ENCODE data around the gene SHC2.

The SHC2 gene, protein sequence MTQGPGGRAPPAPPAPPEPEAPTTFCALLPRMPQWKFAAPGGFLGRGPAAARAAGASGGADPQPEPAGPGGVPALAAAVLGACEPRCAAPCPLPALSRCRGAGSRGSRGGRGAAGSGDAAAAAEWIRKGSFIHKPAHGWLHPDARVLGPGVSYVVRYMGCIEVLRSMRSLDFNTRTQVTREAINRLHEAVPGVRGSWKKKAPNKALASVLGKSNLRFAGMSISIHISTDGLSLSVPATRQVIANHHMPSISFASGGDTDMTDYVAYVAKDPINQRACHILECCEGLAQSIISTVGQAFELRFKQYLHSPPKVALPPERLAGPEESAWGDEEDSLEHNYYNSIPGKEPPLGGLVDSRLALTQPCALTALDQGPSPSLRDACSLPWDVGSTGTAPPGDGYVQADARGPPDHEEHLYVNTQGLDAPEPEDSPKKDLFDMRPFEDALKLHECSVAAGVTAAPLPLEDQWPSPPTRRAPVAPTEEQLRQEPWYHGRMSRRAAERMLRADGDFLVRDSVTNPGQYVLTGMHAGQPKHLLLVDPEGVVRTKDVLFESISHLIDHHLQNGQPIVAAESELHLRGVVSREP

DNA sequence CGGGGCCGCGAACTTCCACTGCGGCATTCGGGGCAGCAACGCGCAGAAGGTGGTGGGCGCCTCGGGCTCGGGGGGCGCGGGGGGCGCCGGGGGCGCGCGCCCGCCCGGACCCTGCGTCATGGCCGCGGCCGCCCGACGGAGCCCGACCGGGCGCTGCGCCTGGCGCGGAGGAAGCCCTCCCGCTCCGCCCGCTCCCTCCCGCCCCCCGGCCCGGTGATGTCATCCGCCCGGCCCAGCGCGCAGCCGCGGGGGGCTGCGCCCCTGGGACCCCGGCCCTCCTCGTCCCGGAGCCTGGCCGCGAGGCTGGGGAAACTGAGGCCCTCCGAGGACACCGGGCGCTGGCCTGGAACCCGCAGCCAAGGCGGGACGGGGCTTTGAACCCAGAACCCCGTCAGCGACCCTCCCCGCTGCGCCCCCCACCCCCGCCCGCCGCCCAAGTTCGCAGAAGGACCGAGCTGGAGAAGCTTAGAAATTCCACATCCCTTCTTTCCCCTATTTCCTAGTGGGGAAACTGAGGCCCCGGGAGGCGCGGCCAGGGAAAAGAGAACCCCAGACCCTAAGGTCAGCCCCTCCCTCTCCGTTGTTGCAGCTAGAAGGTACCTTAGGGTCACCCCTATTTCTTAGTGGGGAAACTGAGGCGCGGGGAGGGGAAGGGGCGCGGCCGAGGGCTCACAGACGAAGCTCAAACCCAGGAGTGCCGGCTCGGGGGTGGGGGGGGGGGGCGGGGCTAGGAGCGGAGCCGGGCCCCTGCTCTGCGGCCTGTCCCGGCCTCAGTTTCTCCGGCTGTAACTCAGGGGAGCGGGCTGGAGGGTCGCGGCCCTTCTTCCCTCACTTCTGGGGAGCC, at the start of gene SHC2:
TSS of gene SHC2 (minus strand) at position 157 of the 844 bp plus-strand sequence. CDS start at position 120, 37 bp downstream.
- DNase-seq: peak; percentile 66

DNA sequence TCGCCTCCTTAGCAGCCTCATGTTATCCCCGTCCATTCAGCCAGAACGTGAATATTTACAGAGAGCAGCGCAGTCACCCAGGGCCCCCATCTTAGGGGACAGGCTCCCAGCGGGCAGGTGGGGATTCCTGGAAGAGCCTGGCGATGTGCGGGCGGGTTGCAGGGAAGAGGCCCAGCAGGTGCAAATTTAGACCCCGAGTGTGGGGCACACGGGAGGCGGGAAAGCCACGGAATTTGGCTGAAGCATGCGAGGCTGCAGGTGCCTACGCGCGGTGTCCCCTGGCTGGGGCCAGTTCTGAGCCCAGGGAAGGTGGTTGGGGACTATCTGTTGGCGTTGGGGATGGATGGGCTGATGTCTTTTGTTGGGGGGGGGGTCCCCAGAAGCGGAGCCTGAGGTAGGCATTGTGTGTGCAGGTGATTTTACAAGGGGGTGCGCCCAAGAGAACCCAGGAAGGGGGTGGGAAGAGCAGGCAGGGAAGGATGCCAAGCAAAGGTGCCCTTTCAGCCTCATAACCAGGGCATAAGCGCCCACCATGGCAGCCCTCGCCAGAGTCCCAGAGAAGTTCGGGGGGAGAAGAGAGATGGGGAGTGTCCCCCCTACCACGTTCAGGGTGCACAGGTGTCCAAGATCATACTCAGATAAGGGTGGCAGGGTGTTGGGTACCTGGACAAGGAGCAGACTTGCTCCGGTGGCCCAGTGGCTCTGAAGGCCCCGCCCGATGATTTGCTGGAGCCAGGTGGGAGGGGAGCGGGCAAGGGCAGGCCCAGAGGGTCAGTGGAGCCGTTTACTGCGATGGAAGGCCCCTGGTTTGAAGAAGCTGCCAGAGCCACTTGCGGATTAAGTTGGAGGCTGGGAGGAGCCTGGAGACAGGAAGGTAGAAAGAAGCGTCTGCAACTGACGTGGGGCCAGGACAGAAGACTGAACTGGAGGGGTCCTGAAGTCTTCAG, 47.6 kb upstream of the SHC2 start:
- DNase-seq: peak; percentile 39

DNA sequence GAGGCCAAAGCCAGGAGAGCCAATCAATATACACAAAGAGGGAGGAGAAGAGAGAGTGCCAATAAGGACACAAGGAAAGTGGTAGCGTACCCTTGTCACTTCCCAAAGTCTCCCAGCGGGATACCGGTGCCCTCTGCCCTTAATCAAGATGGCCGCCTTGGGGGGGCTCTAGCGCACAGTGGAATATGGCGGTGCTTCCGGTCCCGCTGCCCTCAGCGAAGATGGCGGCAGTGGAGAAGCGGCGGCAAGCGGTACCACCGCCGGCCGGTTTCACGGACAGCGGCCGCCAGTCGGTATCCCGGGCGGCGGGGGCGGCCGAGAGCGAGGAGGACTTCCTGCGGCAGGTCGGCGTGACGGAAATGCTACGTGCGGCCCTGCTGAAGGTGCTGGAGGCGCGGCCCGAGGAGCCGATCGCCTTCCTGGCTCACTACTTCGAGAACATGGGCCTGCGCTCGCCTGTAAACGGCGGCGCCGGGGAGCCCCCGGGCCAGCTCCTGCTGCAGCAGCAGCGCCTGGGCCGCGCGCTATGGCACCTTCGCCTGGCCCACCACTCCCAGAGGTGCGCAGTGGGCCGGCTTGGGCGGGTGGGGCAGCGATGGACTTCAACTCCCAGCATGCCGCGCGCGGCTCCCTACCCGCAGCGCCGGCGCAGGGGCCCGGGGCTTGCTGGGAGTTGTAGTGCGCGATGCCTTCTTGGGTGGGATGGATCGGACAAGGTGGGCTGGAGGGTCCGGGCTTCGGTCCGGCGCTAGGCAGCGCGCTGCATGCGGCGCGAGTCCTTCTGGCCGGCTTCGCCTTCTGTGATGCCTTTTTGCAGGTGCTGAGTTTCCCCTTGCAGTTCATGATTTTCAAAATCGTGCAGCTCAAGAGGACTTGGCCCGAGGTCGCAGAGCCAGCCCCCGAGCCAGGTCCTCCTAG, 46.7 kb upstream of the SHC2 start, which contains the start of gene TPGS1:
TSS of gene TPGS1 (plus strand) at position 212 of the 918 bp plus-strand sequence. CDS start at position 222, 10 bp downstream.
- DNase-seq: peak; percentile 85

DNA sequence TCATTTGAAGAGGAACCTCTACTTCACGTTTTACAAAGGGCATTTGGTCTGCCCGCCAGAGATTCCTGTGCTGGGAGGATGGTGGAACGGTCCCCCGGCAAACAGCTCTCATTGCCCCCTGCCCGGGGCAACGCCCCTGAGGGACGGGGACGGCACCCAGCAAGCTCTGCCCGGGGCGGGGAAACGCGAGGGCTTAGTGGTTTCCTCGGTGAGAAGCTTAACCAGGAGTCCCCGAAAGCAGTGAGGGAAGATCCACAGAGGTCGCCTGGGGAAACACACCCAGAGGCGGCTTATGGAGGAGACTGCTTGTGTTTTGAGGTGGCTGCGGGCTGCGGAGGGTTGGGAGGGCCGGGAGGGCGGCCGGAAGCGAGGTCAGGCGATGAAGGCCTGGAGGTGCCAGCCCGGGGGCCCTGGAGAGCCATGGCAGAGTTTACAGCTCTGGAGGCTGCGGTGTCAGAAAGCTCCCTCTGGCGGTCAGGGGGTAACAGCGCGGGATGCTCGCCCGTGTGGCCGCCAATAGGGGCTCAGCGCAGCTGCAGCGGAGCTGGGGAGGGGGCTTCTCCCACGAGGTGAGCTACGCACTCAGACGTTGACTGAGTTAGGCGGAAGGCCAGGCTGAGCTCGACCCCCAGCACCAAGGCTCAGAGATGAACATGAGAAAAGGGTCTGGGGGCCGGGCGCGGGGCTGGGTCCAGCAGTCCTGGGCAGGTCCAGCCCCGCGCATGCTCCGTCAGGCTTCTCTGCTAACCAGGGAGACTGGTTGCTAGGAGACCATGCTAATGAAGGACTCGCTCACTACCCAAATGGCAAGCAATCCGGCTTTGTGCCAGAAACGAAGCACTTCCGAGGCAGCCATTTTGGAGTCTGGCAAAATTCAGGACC, 45.8 kb upstream of the SHC2 start:
- DNase-seq: peak; percentile 99

DNA sequence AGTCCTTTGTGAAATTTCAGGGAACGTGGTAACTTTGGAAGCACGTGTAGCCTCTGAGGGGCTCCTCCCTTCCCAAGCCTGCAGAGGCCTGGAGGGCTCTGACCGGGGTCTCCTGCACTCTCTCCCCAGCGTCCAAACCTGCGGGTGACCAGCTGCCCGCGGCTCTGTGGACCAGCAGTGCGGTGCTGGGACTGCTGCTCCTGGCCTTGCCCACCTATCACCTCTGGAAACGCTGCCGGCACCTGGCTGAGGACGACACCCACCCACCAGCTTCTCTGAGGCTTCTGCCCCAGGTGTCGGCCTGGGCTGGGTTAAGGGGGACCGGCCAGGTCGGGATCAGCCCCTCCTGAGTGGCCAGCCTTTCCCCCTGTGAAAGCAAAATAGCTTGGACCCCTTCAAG, 43.8 kb upstream of the SHC2 start:
- DNase-seq: no peak

DNA sequence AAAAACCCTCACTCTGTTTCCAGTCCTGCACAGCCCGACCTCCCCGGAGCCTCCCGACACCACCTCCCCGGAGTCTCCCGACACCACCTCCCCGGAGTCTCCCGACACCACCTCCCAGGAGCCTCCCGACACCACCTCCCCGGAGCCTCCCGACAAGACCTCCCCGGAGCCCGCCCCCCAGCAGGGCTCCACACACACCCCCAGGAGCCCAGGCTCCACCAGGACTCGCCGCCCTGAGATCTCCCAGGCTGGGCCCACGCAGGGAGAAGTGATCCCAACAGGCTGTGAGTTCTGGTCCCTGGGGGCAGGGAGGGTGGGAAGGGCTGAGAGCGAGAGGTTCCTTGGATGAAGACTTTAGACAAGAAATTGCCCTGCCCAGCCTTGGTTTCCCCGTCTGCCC, 40.8 kb upstream of the SHC2 start:
- peak; percentile 21 for DNase-seq

DNA sequence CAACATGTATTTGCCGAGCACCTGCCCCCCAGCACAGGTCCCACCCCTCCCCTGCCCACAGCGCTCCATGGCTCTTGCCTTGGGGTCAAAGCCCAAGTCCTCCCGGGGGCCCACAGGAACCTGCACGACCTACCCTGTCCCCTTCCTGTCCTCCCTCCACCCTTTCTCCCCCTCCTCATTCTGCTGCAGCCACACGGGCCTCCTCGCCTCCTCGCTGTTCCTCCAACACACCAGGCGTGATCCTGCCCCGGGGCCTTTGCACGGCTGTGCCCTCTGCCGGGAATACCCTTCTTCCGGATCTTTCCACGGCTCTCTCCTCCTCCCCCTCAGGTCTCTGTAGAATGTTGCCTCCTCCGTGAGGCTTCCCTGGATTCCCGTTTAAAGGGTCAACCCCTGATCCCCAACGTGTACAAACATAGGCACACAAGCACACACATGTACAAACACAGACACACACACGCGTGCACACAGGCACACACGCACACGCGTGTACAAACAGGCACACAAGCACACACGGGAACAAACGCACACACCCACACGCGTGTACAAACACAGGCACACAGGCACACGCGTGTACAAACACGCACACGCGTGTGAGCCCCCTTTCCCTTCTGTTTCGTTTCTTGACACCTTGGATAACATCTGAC, 38.3 kb upstream of the SHC2 start:
- DNase-seq: no peak

DNA sequence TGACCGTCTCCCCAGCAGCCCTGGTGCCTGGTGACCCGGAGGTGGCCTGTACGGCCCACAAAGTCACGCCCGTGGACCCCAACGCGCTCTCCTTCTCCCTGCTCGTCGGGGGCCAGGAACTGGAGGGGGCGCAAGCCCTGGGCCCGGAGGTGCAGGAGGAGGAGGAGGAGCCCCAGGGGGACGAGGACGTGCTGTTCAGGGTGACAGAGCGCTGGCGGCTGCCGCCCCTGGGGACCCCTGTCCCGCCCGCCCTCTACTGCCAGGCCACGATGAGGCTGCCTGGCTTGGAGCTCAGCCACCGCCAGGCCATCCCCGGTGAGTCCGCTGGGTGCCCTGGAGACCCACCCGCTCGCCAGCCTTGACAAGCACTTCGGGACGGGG, 37.7 kb upstream of the SHC2 start:
- no peak for DNase-seq

DNA sequence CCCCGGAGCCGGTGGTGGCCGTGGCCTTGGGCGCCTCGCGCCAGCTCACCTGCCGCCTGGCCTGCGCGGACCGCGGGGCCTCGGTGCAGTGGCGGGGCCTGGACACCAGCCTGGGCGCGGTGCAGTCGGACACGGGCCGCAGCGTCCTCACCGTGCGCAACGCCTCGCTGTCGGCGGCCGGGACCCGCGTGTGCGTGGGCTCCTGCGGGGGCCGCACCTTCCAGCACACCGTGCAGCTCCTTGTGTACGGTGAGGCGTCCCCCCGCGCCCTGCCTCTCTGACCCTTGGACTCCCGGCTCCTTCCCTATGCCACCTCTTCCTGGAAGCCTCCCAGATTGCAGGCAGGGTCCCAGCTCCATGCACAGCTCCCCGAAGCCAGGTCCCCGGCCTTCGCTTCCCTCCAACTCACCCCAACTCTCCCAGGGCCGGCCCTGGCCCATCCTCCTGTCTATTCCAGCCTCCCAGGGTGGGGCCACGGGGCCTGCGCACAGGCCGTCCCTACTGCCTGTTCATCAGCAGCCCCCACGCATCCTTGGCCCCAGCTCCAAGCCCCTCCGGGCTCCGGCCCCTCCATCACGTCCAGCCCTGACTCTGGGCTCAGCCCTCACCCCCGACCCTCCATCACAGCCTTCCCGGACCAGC, 37.2 kb upstream of the SHC2 start:
- no peak for DNase-seq

DNA sequence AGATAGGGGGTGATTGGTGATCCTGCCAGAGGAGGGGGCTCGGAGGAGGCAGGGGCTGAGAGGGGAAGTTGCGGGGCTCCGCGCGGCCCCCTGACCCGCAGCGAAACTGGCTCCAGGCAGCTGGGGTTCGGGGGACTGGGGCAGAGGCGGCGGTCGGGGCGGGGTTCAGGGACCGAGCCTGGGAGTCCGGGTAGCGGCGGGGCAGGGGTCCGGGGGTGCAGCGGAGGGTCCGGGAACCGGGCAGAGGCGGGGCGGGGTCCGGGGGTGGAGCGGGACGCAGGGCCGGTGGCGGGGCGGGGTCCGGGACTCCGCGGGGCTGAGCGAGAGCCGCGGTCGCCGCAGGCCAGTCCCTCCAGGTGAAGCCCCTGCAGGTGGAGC, 36.6 kb upstream of the SHC2 start:
- DNase-seq: no peak

DNA sequence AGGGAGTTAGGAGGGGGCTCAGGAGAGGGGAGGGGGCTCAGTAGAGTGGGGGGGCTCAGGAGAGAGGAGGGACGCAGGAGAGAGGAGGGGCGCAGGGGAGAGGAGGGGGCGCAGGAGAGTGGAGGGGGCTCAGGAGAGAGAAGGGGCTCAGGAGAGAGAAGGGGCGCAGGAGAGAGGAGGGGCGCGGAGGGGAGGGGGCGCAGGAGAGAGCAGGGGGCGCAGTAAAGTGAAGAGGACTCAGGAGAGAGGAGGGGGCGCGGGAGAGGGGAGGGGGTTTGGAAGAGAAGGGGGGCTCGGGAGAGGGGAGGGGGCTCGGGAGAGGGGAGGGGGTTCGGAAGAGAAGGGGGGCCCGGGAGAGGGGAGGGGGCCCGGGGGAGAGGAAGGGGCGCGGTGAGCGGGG, 36.2 kb upstream of the SHC2 start:
- DNase-seq: no peak

DNA sequence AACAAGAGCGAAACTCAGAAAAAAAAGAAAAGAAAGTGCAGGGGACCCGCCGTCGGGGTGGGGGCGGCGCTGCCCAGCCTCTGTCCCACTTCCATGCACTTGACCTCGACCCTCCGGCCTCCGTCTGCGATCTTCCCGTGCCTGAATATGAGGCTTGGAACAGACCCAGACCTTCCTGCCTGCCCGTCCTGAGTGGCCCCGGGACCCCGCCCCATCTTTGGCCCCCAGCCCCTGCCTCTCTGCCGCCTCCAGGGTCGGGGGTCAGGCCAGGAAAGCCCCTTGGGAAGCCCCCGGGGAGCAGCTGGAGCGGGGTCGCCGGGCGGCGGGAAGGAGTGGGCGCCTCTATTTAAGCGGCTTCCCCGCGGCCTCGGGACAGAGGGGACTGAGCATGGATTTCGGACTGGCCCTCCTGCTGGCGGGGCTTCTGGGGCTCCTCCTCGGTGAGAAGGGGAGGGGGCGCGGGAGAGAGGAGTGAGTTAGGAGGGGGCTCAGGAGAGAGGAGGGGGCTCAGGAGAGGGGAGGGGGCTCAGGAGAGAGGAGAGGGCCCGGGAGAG, 35.4 kb upstream of the SHC2 start, which contains the start of gene MADCAM1:
TSS of gene MADCAM1 (plus strand) at position 375 of the 554 bp plus-strand sequence. CDS start at position 389, 14 bp downstream.
- peak; percentile 28 for DNase-seq

DNA sequence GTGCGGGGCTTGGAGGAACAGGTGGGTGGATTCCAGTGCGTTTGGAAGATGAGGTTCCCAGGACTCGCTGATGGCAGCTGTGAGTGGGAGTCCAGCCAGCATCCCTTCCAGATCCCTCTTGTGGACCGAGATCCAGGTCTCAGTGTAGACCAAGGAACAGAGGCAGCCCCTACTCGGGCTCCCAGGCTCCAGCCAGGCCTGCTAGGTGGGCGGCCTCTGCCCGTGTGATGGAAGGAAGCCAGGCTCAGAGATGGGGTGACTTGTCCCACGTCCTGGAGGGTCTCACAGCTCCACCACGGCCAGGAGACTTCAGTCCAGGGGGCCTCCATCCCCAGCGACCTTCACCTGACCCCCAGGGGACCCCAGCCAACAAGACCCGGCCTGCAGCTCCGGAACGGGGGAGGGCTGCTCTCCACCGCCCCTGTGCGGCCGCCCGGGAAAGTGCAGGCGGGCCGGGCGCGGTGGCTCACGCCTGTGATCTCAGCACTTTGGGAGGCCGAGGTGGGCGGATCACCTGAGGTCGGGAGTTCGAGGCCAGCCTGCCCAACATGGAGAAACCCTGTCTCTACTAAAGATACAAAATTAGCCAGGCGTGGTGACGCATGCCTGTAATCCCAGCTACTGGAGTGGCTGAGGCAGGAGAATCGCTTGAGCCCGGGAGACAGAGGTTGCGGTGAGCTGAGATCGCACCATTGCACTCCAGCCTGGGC, 34.7 kb upstream of the SHC2 start:
- DNase-seq: peak; percentile 67

DNA sequence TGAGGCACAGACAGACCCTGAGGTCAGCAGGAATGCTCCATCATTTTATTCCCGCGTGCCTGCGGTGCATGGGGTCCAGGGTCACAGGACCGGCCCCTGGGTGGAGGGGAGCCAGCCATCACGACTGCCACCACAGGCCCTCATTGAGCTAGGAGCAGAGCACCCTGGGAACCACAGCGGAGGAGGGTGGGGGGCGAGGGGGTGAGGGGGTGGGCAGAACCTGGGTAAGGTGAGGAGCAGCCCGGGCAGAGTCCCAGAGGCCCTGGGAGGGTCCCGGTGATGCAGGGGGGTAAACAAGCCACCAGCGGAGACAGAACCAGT, 34.2 kb upstream of the SHC2 start:
- DNase-seq: no peak

DNA sequence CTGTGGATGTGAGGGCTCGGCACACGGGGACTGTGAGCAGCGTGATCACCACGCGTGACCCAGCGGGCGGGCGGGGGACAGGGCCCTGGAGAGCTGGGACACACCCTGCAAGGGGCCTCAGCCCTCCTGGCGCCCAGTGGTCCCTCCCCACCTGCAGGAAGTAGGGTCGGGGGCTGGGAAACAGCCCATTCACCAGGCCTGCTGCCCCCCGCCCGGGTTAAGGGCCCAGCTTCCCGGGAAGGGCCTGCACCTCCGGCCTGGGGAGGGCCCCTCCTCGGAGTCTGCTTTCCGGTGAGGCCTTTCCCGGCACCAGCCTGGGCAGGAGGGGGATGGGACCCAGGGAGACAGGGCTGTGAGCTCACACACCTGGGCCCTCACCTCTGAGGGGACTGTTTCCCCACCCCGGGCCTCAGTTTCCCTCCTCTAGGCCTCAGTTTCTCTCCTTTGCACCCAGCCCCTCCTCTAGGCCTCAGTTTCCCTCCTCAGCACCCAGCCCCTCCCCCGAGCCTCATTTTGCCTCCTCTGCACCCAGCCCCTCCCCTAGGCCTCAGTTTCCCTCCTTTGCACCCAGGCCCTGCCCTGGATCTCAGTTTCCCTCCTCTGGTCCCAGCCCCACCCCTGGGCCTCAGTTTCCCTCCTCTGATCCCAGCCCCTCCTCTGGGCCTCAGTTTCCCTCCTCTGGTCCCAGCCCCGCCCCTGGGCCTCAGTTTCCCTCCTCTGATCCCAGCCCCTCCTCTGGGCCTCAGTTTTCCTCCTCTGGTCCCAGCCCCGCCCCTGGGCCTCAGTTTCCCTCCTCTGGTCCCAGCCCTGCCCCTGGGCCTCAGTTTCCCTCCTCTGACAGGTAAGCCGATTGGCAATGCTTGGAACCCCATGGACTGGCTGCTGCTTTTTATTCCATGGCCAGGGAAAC, 33.6 kb upstream of the SHC2 start:
- DNase-seq: peak; percentile 44

DNA sequence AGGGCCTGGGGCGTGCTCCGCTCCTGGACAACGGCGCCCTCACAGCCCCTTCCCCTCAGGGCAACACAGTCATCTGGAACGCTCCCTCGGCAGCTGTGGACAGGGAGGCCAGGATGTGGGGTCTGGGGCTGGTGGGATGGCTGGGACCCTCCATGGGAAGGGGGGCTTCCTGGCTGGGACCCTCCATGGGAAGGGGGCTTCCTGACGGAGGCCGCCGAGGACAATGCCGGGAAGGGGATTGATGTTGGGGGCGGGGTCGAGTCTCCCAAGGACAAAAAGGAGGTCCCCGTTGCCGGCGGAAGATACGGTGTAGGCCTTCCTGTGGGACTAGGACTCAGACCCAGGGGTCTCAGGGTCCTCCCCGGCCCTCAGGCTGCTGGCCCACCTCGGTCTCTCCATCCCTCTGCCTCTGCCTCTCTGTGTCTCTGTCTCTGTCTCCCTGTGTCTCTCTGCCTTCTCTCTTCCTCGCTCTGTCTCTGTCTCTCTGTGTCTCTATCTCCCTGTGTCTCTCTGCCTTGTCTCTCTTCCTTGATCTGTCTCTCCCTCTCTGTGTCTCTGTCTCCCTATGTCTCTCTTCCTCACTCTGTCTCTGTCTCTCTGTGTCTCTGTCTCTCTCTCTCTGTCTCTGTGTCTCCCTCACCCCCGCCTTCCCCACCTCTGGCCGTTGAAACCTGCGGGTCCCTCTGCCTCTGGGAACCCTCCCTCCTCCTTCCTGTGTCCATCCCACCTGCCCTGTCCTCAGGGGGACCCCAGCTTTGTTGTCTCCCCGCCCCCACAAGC, 32.7 kb upstream of the SHC2 start:
- DNase-seq: peak; percentile 21
